ENCODE data around the gene NAP1L4.

The NAP1L4 gene

DNA sequence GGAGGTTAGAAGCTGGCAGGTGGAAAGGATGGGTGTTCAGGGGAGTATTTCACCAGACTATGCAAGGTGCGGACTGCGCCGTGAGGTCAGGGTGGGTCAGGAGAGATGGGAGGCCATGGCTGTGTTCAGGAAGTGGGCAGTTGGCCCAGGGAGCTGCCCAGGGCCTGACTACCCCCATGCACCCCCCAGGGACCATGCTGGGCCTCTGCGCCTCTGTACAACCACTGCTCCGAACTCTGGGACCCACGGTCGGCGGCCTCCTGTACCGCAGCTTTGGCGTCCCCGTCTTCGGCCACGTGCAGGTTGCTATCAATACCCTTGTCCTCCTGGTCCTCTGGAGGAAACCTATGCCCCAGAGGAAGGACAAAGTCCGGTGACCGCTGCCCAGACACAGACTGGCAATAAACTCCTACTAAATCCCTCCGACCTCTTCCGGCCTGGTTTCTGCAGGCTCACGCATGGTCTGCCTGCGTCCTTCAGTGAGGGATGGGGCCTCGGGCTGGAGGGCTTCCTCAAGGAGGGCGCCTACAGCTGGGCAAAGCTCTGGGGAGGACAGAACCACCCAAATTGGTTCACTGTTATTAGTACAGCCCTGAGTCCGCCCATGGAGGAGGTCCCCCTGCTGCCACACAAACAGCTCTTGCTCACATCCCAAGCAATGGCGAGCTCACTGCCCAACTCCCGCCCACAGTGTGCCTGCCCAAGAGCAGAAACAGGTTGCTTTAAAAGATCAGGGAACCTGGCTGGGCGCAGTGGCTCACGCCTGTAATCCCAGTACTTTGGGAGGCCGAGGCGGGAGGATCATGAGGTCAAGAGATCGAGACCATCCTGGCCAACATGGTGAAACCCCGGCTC, 67.1 kb downstream of the NAP1L4 start:
- DNase-seq (ENCODE audit: low read depth in 4 of 4, low spot score in 1 of 4): no peak

- no peak for DNase-seq (ENCODE audit: low read depth in 4 of 4, low spot score in 1 of 4)
Measured at GRCh38 chr11:2924381-2924780, 67.7 kb downstream of the NAP1L4 start.

GRCh38 chr11:2923446-2924375, 68.4 kb downstream of the NAP1L4 start:
- DNase-seq (ENCODE audit: low read depth in 4 of 4, low spot score in 1 of 4): no peak

DNA sequence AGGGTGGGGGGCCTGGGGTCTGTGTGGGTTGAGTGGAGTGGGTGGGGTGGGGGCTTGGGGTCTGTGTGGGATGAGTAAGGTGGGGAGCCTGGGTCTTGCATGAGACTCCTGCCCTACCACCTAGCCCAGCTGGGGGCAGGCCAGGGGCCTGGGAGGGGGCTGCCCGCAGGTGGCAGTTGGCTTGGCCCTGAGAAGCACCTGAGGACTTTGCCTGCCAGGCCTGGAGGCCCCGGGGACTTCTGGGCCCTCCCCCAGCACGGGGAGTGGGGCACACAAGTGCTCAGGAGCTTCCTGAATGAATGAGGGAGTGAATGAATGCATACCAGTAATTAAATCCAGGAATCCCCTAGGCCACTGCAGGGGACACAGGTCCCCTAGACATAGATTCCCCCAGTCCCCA, 69.5 kb downstream of the NAP1L4 start:
- DNase-seq (ENCODE audit: low read depth in 4 of 4, low spot score in 1 of 4): no peak

DNA sequence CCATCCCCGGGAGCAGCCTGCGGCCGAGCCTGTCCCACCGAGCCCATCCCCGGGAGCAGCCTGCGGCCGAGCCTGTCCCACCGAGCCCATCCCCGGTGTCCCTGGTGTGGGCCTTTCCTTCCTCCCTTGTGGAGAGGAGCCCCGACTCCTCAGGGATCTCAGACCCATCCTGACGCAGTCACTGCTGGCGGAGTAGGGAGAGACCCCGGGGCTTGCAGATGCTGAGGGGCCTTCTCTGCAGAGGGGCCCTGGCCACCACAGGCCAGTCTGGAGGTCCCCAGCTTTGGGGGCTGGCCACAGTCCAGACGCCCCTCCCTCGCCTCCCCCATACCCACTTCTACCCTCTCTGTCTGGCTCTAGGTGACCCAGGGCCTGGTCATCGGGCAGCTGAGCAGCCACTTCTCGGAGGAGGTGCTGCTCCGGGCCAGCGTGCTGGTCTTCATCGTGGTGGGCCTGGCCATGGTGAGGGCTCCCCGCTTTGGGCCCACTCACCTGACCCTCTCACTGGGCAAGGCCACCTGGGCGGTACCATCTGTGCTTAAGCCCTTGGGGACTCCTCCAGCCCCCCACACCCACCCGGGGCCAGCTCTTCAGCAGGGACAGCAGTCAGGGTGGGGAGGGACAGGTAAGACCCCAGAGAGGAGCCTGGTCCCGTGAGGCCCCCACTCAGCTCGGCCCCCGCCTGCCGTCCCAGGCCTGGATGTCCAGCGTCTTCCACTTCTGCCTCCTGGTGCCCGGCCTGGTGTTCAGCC, 70.2 kb downstream of the NAP1L4 start:
- no peak for DNase-seq (ENCODE audit: low read depth in 4 of 4, low spot score in 1 of 4)

- no peak for DNase-seq (ENCODE audit: low read depth in 4 of 4, low spot score in 1 of 4)
Measured at GRCh38 chr11:2921261-2921660, 70.9 kb downstream of the NAP1L4 start.

- no peak for DNase-seq (ENCODE audit: low read depth in 4 of 4, low spot score in 1 of 4)
Measured at GRCh38 chr11:2920343-2920742, 71.8 kb downstream of the NAP1L4 start.

GRCh38 chr11:2919837-2920236, 72.3 kb downstream of the NAP1L4 start:
- DNase-seq (ENCODE audit: low read depth in 4 of 4, low spot score in 1 of 4): no peak

DNA sequence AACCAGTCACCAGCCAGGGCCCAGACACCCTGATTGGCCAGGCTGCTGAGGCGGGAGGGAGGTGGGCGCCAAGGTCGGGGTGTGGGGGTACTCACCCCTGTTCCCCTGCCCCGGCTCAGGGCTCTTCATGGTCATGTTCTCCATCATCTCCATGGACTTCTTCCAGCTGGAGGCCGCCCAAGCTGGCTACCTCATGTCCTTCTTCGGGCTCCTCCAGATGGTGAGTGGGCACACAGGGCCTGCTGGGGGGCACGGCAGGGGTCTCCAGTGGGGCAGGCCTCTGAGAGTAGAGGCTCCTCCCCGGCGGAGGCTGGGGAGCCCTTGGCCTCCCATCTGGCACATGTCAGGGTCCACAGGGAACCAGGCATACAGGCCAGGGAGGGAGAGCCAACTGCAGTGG, 72.9 kb downstream of the NAP1L4 start:
- no peak for DNase-seq (ENCODE audit: low read depth in 4 of 4, low spot score in 1 of 4)

DNA sequence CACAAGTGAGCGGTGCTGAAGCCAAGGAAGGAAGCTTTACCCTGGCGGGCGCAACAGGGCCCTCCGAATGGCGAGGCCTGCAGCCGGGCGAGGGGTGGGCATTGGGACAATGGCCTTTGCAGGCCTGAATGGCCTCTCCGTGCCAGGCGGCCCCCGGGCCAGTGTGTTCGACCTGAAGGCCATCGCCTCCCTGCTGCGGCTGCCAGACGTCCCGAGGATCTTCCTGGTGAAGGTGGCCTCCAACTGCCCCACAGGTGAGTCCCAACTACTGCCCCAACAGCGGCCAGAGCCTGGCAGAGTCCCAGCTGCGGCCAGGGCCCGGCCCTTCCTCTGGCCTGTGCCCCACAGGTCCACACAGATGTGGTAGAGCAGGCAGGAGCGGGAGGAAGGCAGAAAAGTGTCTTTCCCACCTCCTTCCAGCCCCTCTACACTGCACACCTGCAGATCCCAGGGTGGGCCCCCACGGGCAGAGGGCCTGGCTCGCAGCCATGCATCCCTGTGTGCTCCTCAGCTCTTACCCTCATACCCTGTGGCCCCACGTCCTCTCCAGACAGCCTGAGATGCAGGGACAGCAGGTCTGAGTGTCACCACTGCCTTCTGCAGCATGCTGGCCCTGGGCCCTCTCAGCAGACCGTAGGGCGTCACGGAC, 74.2 kb downstream of the NAP1L4 start:
- DNase-seq (ENCODE audit: low read depth in 4 of 4, low spot score in 1 of 4): no peak

DNA sequence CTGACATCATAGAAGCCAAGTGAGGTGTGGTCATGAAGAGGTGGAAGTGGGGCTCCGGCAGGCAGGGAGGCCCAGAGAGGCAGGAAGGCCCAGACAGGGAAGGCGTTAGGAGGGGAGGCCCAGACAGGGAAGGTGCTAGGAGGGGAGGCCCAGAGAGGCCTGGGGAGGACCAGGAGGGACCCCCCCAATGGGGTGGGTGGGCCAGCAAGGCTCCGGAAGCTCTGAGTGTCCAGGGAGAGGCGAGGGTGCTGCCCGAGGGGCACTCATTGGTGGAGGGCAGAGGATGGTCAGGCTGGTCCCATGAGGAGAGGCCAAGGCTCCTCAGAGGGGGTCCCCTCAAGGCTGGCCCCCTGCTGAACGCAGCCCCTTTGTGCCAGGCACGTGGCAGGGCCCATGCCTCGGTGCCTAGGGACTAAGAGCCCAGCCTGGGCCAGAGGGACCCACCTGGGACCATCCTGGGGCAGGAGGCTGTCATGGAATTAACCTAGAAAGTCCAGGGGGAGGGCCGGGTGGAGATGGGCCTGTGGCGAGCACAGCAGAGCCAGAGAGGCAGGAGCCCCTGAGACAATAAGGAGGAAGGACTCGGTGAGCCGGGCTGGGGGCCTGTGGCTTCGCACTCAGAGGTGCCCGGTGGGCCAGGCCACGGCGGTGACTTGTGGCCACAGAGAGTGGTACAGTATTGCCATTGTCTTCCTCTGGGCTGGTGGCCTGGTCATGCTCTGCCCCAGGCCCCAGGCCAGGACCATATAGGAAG, 75.1 kb downstream of the NAP1L4 start:
- no peak for DNase-seq (ENCODE audit: low read depth in 4 of 4, low spot score in 1 of 4)

DNA sequence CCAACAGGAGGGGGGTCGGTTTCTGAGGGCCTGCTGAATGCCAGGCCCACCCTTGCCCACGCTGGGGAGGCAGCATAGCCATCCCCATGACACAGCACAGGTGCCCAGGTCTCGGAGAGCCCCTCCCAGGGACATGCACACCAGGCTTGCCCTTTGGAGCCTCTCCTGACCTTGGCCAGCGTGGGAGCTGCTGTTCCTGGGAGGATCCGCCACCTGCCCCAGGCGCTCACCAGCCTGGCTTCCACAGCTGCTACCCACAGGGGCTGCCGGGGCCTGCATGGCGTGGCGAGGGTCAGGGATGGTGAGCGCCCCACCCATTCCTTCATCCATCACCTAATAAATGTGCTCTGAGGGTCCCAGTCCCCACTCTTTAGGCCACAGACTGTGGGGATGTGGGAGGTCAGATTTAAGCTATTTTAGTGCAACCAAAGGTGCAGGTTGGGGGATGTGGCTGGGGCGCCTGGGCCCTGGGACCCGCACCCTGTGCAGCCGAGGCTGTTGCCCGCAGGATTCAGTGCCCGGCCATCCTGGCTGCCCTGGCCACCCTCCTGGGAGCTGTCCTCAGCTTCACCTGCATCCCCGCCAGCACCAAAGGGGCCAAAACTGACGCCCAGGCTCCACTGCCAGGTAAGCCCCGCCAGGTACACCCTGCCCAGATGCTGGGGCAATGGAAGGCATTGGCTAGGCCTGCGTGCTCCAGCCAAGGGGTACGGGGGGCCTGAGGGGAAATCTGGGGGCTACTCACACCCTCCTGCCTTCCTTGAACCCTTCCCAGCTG, 75.8 kb downstream of the NAP1L4 start:
- no peak for DNase-seq (ENCODE audit: low read depth in 4 of 4, low spot score in 1 of 4)

DNA sequence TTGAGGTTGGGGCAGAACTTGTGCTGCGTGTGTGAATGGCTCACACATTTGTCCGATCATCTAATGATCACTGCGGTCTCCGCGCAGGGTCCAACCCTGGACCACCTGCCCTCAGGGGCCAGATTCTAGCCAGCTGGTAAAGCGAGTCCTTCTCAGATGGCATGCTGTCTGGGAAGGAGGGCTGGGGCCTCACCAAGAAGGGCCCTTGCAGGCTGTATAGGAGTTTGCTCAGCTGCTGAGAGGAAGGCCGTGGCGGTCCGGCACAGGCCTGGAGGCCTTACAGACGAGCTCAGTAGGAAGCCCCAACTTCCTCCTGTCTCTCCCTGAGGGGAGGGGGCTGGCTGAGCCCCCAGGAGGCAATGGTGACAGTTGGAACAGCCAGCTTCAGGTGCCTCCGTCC, 76.7 kb downstream of the NAP1L4 start:
- DNase-seq (ENCODE audit: low read depth in 4 of 4, low spot score in 1 of 4): no peak

DNA sequence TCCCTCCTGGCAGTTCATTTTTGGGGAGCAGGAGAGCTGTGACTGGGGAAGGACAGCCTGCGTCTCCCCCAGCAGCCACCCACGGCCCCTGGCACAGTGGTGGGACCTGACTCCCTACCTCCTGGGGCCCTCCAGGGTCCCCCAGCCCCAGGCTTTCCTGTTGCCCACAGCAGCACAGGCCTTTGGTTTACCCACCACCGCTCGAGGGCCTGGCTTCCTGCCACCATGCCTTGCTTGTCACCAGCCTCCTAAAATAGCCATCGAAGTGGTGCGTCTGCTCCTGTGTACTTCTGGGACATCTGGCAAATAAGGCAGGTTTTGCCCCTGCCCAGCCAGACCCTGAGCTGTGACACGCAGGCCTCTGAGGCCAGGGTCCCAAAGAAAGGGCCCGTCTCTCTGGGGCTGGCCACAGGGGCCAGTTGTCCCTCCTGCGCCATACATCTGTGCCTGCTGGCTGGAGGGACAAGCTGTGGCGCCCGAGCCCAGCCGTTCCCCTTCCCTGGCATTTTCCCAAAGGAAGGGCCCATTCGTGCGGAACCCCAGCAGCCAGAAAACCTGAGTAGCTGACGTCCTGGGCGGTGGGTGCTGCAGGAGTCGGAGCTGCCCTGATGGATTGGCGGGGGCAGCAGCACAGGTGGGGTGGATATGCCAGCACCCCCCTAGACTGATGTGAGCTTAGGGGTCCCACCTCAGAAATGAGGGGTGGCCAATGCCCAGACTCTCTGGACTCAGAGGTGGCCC, 77.5 kb downstream of the NAP1L4 start:
- DNase-seq (ENCODE audit: low read depth in 4 of 4, low spot score in 1 of 4): no peak

- DNase-seq (ENCODE audit: low read depth in 4 of 4, low spot score in 1 of 4): no peak
Measured at GRCh38 chr11:2913776-2914175, 78.4 kb downstream of the NAP1L4 start.

- no peak for DNase-seq (ENCODE audit: low read depth in 4 of 4, low spot score in 1 of 4)
Measured at GRCh38 chr11:2913019-2913431, 79.1 kb downstream of the NAP1L4 start.

DNA sequence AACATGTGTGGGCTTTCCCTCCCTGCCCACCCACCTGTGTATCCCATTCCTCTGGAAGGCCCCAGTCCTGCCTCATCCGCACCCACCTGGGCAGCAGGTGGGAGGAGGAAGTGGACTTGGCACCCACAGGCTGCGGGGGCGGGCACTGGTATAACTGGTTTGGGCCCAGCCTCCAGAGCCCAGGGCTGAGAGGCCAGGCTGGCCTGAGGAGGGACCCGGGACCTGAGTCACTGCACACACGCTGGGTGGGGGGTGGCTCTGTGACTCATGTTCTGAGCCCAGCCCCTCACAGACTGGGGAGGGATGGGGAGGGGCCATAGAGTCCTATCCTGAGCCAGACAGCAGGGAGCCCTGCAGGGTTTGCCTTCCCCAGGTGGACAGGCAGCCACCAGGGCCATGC, 79.6 kb downstream of the NAP1L4 start:
- DNase-seq (ENCODE audit: low read depth in 4 of 4, low spot score in 1 of 4): no peak

DNA sequence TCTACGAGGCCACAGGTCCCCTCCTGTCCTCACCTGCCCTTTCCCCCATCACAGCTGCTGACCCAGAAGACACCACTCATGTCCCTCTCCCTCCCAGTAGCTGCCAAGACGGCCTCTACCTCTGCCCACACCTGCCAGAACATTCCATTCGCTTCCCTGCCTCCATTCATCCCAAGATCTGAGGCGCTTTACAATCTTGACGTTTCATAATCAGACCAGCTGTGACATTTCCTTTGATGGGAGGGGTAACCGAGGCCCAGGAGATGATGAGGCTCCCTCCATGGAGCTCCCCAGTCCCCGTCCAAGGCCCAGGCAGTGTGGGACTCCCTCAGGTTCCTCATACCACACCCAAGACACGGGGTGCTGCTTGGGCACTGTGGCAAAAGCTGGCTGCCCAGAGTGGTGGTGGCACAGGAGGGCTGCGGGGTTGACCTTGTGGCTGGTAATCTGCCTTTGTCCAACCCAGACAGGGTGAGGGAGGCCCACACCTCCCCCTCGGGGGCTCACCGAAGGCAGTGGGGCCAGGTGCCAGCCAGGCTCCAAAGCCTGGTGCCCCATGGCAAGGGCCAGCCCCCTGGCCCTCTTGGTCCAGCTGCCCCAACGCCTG, 80.2 kb downstream of the NAP1L4 start:
- DNase-seq (ENCODE audit: low read depth in 4 of 4, low spot score in 1 of 4): no peak
